M059J (cell line): ENCODE data around the gene MIOX. TPM values are rescaled to one million over a fixed set of nuclear protein-coding genes. Genes with fewer than 3 reads are reported as not detected.

Source experiments
- DNase-seq: peaks from one replicate; pipeline ENCODE4 v3.0.0-alpha.2; 2012; ENCODE audit warnings: low read depth
- total RNA-seq: library from RNA; depleted of rRNA; stranded (reverse); fragments of >200 nt; shearing (Covaris generic); gene quantifications from 2 replicates; pipeline ENCODE4 v1.2.3, GENCODE V29; 2014

MIOX gene
- total RNA-seq, 1 experiment from 2014 or later: not detected

DNA sequence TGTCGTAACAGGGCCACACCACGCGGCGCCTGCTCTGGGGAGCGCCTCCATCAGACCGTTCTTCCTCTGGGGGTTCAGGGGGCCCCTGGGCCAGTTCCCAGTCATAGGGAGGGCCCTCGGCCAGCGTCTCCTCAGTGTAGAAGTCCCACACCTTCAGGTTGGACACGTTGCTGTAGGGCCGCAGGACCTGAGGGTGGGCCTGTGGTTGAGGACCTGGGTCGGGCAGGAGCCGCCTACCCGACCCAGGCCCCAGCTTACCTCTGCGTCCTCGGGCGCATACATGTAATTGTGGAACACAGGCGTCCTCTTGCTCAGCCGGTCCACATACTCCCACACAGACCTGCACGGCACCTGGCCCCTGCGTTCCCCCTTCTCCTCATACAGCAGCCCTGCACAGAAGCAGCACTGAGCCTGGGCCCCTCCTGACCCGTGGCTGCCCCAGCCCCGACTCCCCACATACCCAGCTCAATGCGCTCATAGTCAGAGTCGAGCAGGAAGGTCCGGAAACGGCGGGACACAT lies 32.0 kb upstream of the MIOX start:
- DNase-seq: no peak

DNA sequence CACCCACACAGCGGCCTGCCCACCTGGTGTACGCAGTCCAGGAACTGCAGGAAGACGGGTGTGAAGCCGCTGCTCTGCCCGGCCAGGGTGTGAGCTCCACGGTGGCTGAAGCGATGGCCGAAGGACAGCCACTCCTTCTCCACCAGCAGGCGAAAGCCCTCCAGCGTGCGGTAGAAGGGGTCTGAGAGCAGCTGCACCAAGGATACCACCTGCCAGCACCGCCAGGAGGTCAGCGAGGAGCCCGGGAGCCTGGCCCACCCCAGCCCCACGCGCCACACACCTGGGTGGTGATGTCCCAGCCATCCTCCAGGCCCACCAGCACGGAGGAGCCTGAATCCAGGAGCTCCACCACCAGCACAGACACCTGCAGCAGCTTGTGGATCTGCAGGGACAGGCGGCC lies 31.5 kb upstream of the MIOX start:
- DNase-seq: no peak

DNA sequence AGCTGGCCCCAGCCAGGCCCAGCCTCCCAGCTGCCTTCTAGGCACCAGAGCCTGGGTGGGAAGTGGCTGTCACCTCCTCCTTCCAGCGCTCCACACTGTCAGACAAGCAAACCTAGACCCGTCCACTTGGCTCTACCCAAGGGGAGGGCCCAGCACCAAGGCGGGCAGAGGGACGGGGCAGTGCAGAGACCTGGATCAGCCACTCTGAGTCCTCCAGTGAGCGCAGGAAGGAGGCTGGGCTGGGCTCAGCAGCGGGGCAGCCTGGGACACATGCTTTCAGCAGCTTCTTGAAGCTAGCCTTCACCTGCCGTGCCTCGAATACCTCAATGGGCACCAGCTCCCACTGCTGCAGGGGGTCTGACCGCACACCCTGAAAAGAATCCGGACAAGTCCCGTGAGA lies 30.6 kb upstream of the MIOX start:
- DNase-seq: no peak

DNA sequence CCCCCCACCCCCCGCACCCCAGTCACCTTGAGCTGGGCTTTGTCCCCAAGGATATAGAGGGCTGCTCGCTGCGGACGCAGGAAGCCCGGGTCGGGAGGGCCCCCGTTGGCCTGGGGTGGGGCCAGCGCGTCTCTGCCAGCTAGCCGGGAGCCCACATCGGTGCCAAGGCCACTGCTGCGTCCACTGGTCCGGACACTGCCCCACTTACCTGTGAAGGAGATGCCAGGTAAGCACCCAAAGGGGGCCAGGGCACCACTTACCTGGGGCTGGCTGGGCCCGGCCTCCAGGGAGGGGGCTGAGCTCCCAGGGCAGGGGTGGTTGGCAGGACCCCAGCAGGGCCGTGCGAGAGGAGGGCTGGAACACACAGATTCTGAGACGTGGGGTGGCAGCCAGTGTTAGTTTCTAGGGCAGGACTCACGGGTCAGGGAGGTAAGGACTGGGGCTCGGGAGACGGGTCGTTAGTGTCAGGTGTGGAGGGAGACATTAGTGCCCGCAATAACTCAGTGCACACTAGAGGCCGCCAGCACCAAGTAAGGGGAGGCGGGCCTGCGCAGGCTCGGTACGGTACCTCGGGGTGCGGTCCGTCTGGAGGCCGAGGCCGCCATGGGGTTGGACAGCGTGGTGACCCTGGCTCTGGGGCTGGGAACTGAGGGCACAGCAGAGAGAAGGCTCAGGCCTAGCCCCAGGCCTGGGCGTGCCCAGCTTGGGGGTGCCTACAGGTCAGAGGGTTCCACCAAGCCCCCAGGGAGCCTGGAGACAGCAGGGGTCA lies 30.0 kb upstream of the MIOX start:
- no peak for DNase-seq

DNA sequence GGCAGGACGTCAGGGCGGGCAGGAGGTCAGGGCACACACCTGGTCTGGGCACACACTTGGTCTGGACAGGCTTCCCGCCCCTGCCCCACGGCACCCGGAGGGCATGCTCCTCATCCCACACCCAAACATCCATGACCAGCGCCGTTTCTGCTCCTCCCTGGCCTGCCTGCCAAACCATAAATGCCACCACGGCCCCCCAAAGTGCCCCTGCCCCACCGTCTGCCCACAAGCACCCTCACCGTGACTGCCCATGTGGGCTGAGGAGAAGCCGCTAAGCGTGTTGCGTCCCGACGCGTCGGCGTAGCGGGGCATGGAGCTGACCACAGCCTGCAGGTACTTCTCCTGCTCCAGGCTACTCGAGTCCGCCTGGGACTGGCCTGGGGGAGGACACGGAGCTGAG lies 27.6 kb upstream of the MIOX start:
- no peak for DNase-seq

DNA sequence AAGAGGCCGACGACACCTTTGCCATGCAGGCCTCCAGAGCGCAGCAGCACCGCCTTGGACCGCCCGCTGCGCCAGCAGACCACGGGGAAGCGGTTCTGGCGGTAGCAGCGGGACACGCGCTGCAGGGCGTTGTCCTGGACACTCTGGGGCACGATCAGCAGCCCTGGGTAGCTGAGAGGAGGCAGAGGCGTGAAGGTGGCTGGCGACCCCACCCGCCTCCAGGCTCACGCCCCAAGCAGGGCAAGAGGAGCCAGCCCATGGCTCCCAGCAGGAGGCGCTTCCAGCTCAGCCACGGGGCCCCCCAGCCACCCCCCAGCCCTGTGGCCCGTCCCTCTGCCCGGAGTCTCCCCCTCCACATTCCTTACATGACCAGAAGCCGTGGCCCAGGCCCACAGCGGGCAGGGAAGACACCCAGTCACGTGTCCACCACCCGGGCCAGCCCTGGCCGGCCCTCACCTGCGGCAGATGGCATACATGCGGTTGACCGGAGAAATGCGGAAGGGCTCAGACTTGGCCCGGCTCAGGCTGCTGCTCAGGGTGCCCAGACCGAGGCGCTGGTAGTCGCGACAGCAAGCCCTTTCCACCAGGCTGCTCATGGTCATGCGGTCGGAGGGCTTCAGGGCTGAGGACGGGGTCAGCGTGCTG lies 27.0 kb upstream of the MIOX start:
- DNase-seq: no peak

DNA sequence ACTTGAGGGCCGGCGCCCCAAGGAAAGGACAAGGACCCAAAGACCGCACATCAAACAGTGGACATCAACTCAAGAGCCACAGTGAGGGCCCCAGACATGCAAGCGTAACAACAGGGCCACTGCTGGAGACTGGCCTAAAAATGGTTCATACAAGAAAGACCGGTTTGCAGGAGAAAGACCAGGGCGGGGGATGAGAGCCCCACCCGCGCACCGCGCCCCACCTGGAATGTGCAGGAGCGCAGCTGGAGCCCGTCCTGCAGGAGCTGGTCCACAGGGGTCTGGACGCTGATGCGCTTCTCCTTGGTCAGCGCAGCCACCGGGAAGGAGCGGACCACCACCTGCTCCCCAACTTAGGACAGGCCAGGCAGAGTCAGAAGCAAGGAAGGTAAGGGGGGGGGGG lies 25.7 kb upstream of the MIOX start:
- no peak for DNase-seq

DNA sequence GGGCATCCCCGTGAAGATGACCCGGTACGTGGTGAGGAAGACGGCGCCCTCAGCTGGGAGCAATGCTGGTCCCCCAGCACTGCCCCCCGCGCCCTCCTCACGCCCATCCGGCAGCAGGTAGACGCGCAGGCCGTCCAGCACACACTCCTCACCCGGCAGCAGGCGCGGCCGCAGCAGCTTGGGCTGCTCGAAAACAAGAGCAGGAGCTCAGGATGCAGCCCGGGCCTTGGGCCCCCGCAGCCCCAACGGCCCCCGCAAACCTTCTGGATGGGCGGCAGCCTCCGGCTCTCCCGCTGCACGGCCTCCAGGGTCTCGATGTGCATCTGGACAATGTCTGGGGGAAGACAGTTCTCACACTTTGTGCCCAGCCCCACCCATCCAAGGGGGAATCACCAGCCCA lies 25.1 kb upstream of the MIOX start:
- DNase-seq: no peak

DNA sequence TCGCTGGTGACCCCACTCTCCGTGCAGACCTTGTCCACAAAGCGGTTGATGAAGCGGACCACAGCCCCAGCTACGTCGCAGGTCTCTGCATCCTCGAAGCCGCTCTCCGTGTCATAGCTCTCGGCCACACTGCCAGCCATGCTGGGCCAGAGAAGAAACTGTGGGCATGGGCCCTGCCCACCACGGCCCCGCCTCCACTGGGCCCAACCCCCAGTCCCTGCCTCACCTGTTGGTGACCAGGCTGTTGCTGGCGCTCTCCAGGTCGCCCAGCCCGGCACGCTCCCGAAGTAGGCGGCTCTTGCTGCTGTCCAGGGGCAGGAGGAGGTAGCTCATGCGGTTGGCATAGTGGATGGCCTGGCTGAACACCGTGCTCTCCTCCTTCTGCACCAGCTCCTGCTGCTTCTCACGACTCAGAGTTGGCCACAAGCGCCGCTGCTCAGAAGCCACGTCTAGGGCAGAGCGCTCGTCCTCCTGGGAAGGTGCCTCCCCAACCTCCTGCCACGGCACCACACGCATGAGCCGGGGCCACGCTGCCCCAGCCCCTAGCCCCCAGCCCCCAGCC lies 24.6 kb upstream of the MIOX start:
- no peak for DNase-seq

DNA sequence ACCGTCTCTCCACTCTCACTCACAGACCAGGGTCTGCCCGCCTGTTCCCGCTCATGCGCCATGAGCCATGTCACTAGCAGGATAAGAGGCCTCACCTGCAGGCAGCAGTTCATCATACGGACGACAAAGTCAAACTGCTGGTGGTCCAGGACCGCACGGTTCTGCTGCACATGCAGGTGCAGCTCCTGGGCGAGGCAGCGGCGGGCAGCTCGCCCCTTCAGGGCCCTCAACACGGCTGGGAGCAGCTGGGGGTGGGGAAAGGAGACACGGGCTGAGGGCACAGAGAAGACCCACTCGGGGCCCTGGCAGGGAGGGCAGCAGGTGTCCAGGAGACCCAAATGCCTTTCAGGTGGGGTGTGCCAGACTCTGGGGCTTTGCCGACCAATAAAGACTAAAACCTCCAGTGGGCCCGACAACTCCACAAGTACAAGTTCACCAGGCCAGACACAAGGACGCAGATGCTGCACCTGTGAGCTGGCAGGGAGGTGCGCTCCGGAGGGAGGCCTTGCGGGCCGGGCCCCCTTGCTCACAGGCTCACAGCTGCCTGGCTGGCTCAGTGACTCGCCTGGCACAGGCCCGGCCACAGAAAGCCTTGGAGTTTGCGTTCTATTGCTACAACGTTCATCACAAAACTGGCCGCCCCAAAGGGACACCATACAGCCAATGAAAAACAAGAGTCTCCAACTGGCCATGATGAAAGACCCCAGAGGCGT lies 23.3 kb upstream of the MIOX start:
- DNase-seq: no peak

DNA sequence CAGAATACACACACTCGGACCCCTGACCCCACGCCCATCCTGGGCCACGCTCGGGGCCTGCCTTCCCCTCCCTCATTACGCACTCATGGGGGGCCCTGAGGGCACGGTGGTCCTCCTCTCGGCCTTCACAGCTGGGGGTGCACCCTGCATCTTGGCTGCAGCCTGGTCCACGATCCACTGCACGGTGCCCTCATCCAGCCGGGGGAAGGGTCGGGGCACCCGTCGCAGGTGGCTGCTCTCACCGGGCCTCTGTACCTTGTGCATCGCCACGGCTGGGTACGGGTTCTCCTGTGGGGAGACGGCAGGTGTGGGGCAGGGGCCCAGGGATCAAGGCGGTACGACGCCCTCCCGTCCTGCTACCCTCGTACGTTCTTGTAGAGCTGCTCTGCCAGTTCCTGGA lies 22.2 kb upstream of the MIOX start:
- no peak for DNase-seq

DNA sequence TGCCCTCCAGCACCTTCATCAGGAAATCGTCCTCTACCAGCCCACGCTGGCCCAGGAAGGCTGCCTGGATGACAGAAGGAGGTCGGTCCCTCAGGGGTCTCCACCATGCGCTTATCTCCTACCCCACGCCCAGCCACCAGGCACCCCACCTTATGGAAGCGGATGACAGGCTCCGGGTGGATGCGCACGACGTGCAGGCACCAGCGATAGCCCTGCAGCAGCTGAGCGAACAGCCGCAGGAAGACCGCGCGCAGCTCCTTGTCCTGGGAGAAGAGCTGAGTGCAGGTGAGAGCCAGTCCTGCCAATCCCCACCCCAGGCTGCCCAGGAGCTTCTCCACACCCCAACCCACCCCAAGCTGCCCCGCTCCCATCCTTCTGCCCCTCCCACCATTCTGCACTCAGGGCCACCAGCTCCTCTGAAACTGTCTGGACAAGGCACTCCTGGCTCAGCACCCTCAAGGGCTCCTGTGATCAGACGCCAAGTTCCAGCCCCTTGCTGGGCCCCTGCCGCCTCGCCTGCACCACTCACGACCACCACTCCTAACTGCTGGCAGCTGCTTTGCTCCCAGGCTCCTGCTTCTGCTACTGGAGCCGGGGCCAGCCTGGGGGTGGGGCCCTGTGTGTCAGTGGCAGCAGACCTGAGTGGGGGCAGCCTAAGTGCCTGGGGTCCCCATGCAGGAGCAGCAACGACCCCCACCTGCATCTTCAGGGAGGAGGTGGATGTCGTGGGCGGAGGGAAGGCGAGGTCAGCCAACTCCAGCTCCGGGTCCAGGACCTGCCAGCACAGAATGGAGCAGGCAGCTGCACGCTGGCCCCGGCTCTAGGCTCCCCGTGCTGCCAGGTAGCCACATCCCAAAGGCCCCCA lies 21.4 kb upstream of the MIOX start:
- no peak for DNase-seq

DNA sequence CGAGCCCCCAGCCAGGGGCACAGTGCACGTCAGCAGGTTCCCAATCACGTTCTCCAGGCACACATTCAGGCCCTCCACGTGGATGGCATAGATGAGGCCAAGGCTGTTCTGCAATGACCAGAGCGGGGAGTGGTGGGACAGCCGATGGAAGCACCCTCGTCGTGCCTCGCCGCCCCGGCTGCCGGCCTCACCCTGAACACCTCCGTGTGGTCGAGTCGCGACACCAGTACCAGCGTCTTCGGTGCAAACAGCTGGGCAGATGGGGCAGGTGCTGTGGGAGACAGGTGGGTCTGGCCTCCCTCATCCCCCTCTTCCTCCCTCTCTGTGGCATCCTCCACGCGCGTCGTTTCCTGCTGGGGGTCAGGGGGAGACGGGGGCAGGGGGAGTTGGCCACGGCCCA lies 19.3 kb upstream of the MIOX start:
- no peak for DNase-seq

DNA sequence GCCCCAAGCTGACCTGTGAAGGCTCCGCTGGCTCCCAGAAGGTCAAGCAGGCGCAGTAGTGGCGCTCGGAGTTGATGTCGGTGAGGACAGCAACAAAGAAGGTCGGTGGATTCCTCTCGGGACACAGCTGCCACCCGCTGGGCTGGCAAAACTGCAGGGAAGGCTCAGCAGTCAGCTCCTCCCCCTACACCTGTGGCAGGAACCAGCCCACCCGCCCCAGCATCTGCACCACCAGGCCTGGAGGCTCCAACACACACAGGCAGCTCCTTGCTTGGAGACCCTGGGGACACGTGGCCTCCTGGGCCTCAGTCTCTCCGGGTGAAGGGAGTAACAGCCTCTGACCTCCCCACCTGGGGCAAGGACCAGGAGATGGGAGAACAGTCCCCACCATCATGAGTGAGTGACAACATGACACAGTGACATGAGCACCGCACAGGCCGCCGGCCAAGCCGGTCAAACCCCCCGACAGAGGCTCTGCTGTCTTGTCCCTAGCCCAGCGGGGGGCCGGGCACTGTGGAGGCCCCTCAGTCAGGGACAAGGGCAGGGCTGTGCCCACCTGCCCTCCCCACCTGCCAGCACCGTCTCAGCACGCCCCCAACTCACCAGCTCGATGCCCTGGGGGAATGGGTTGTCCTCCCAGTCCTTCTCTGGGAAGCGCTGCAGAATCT lies 18.8 kb upstream of the MIOX start:
- no peak for DNase-seq

DNA sequence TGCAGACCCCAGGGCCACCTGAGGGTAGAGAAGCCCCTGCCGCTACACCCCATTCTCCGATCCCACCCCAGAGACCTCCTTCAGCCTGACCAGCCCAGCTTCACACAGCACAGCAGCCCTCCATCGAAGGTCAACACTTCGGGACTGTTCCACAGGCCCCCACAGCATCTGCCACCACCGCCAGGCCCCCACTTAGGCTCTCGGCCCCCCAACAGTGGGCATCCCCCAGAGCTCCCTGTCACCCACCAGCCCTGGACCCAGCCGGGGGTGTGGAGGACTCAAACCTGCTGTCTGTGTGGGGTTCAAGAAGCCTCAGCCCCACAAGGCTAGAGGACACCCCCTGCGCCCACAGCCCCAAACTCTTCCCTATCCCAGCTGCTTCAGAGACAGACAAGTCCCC lies 18.0 kb upstream of the MIOX start:
- no peak for DNase-seq

DNA sequence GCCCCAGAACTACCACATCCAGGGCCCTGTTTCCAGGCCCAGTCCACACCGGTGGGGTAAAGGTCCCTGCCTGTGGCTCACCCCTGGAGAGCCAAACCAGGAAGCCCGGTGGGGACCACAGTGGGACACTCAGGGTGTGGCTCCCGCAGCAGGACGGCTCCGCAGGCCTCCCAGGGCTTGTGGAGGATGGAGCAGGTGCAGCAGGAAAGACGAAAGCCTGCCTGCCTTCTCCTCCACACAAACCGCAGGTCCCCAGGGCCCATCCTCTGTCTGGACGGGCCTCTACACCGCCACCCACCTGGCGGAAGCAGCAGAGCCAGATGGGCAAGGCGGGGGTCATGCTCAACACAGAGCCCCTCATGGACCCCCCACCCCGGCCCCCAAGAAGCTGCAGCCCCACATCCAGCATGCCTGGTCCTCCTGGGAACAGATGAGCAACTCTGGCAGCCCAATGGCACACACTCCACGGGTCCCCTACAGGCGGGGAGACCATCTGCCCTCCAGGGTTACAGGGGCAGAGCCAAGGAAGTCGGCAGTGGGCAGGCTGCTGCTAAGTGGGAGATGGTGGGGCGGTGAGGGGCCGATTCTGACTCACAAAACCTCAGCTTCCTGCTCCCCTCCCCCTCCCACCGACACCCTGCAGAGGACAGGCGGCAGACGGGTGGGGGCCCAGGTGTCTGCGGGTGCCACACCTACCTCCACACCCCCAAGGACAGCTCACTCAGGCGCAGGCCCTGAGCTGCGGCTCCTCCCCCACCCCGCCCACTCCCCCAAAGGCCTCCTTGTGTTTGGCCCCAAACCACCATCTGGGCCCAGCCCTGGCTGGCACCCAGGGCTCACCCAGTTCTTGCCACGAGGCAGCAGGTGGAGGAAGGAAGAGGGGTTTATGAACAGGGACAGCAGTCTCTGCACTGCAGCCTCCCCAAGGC lies 17.0 kb upstream of the MIOX start:
- DNase-seq: peak; percentile 64

DNA sequence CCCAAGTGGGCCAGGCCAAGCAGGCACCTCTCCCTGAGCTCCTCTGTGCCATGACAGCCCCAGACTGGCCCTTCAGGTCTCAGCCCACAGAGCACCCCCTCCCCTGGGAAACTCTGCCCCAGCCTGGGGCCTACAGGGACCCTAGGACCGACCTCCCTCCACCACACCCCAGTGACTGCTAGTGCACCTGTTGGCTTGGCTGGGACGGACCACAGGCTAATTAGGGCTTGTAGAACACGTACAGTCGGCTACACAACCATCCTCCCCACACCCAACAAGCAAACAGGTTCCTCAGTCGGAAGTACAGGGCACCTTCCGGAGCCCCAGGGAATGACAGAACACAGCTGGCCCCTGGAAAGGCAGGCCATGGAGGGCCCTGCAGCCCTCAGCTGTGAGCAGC lies 16.2 kb upstream of the MIOX start:
- DNase-seq: no peak

DNA sequence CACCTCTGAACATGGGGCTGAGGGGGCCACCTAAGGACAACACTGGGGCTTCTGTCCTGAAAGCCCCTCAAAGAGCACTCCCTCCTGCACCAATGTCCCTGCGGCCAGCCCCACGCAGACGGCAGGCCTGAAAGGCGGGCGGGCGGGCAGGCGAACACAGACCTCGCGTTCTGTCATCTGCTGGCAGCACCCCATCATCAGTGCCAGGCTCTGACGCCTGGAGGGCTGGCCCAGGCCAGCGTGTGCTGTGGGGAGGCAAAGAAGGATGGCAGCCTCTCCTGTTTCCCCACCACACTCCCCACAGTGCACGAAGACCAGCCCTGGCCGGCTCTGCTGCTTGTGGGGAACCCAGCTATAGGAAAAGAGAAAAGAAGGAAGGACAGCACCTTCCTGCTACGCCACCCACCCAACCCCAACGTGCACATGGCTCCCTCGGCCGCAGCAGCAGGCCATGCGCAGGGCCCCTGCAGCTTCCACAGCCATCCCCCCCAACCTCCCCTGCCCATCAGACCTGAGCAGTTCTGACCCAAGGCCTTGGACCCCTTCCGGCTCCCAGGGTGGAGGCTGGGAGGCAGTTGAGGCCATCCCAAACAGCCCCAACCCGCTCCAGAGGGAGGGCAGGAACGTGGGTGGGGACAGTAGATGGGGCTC lies 15.3 kb upstream of the MIOX start:
- no peak for DNase-seq

DNA sequence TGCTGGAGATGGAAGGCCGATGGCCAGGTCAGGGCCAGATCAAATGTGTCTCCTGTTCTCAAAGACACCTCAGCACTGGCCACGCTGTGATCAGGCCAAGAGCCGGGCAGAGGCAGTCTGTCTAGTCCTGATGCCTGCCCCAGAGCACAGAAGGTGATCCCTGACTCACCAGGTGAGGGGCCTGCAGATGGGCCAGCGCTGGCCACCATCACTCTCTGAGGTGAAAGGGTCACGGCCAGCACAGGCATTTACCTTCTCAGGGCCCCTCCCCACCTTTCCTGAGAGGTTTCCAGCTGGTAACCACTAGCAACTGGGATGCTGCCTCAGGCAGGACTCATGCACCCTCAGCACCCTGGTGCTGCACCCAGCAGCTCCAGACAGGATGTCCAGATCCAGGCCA lies 14.7 kb upstream of the MIOX start:
- DNase-seq: no peak
